ENCODE measurements around the gene CENPH. TPM values are rescaled to one million over a fixed set of nuclear protein-coding genes. Genes with fewer than 3 reads are reported as not detected.

The CENPH gene
- total and polyA plus RNA-seq, 2 of the 13 experiments (the other 11 are each of a cell fraction or from before 2014, with no cell fraction given) = 11.2 to 28.8 TPM

DNA sequence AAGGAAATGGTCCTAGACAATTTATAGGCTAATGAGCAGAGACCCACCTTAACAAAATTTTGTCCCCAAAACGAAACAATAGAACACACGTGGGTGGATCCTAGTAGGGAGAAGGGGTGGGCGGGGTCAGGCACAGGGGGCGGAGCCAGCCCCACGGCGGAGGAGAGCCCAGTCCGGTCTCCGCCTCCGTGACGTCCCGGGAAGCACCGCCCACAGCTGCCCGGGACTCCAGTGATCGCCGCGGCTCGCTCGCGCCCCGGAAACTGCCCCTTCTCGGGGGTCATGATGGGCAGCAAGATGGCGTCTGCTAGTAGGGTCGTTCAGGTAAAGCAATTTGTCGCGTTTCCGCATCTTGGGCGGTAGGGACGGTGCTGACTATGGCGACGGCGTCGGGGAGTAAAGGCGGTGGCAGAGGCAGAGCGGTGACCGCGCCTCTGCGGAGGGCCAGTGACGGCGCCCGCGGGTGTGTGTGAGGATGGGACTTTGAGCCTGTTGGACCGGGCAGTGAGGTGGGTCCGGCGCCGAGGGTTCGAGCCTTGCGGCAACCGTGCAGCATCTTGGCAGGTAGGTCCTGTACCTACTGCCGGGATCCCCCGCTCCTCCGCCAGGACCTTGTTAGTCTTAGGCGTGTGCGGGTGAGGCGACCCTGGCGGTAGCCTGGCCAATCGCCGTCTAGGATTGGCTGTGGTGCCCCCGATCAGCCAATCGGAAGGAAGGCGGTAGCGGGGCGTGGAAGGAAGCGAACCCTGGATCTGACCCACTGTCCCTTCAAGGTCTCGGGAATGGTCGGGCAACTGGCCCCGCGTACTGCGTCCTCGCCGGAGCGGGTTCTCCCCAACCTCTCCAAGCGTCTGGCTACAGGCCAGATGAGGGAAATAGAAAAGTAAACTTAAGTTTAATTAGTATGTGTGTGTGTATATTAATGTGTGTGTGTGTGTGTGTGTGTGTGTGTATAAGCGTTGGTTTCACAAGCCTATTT is 28.5 kb downstream of the CENPH start (continued):
- TF ChIP-seq, protein P1, sequence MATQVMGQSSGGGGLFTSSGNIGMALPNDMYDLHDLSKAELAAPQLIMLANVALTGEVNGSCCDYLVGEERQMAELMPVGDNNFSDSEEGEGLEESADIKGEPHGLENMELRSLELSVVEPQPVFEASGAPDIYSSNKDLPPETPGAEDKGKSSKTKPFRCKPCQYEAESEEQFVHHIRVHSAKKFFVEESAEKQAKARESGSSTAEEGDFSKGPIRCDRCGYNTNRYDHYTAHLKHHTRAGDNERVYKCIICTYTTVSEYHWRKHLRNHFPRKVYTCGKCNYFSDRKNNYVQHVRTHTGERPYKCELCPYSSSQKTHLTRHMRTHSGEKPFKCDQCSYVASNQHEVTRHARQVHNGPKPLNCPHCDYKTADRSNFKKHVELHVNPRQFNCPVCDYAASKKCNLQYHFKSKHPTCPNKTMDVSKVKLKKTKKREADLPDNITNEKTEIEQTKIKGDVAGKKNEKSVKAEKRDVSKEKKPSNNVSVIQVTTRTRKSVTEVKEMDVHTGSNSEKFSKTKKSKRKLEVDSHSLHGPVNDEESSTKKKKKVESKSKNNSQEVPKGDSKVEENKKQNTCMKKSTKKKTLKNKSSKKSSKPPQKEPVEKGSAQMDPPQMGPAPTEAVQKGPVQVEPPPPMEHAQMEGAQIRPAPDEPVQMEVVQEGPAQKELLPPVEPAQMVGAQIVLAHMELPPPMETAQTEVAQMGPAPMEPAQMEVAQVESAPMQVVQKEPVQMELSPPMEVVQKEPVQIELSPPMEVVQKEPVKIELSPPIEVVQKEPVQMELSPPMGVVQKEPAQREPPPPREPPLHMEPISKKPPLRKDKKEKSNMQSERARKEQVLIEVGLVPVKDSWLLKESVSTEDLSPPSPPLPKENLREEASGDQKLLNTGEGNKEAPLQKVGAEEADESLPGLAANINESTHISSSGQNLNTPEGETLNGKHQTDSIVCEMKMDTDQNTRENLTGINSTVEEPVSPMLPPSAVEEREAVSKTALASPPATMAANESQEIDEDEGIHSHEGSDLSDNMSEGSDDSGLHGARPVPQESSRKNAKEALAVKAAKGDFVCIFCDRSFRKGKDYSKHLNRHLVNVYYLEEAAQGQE (IDR thresholded peaks at IDR 0.05; ENCODE audit: borderline replicate concordance in 1 of 2, low read depth in 1 of 2, low read length in 2 of 2) = peak in 1 of 2 experiments; percentile 17; a peak in 1 of 4 replicates
- no peak for TF ChIP-seq MAFF (IDR thresholded peaks at IDR 0.05; ENCODE audit: low read depth, low read length)
- TF ChIP-seq, protein P2, sequence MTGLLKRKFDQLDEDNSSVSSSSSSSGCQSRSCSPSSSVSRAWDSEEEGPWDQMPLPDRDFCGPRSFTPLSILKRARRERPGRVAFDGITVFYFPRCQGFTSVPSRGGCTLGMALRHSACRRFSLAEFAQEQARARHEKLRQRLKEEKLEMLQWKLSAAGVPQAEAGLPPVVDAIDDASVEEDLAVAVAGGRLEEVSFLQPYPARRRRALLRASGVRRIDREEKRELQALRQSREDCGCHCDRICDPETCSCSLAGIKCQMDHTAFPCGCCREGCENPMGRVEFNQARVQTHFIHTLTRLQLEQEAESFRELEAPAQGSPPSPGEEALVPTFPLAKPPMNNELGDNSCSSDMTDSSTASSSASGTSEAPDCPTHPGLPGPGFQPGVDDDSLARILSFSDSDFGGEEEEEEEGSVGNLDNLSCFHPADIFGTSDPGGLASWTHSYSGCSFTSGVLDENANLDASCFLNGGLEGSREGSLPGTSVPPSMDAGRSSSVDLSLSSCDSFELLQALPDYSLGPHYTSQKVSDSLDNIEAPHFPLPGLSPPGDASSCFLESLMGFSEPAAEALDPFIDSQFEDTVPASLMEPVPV (CRISPR knock-in tag; IDR thresholded peaks at IDR 0.05) = peak; percentile 99
- peak; percentile 90 for TF ChIP-seq SAP130 (CRISPR knock-in tag; IDR thresholded peaks at IDR 0.05; ENCODE audit: low read depth)
- TF ChIP-seq STAG1 (CRISPR knock-in tag; IDR thresholded peaks at IDR 0.05) = no peak; the same call in 1 of the 2 replicates
- TF ChIP-seq GATAD1 (CRISPR knock-in tag; IDR thresholded peaks at IDR 0.05) = peak; percentile 83
- no peak for TF ChIP-seq ZSCAN29 (CRISPR knock-in tag; conservative IDR thresholded peaks at IDR 0.05)
- TF ChIP-seq SRSF1 (optimal IDR thresholded peaks at IDR 0.05; ENCODE audit: low read depth, low read length) = peak; percentile 83
- TF ChIP-seq SMAD1 (CRISPR knock-in tag; IDR thresholded peaks at IDR 0.05; ENCODE audit: borderline replicate concordance, low read depth) = peak; percentile 94; the same call in 1 of the 2 replicates
- TF ChIP-seq, protein P3, sequence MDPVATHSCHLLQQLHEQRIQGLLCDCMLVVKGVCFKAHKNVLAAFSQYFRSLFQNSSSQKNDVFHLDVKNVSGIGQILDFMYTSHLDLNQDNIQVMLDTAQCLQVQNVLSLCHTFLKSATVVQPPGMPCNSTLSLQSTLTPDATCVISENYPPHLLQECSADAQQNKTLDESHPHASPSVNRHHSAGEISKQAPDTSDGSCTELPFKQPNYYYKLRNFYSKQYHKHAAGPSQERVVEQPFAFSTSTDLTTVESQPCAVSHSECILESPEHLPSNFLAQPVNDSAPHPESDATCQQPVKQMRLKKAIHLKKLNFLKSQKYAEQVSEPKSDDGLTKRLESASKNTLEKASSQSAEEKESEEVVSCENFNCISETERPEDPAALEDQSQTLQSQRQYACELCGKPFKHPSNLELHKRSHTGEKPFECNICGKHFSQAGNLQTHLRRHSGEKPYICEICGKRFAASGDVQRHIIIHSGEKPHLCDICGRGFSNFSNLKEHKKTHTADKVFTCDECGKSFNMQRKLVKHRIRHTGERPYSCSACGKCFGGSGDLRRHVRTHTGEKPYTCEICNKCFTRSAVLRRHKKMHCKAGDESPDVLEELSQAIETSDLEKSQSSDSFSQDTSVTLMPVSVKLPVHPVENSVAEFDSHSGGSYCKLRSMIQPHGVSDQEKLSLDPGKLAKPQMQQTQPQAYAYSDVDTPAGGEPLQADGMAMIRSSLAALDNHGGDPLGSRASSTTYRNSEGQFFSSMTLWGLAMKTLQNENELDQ (CRISPR knock-in tag; IDR thresholded peaks at IDR 0.05; ENCODE audit: borderline replicate concordance) = peak; percentile 15; the same call in 1 of the 2 replicates
- TF ChIP-seq, protein P4, sequence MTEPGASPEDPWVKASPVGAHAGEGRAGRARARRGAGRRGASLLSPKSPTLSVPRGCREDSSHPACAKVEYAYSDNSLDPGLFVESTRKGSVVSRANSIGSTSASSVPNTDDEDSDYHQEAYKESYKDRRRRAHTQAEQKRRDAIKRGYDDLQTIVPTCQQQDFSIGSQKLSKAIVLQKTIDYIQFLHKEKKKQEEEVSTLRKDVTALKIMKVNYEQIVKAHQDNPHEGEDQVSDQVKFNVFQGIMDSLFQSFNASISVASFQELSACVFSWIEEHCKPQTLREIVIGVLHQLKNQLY (CRISPR knock-in tag; IDR thresholded peaks at IDR 0.05) = no peak
- peak; percentile 27 for TF ChIP-seq HNF4A (CRISPR knock-in tag; IDR thresholded peaks at IDR 0.05)
- 0 out of 2 replicates have a peak, but pooled peaks have one; percentile 31 for TF ChIP-seq ELF4 (CRISPR knock-in tag; IDR thresholded peaks at IDR 0.05; ENCODE audit: borderline replicate concordance)
- TF ChIP-seq ZNF430 (CRISPR knock-in tag; IDR thresholded peaks at IDR 0.05) = peak; percentile 76
- no peak for TF ChIP-seq HCFC1 (IDR thresholded peaks at IDR 0.05; ENCODE audit: low read depth, low read length)
- TF ChIP-seq MTA1 (CRISPR knock-in tag; IDR thresholded peaks at IDR 0.05; ENCODE audit: borderline replicate concordance) = peak; percentile 78; the same call in 1 of the 2 replicates

Measured in HepG2 (cell line).